ENCODE results near the gene WDR27.

GRCh38 chr6:169647637-169648036 is 54.2 kb downstream of the WDR27 start:
- TF ChIP-seq CTCF (IDR thresholded peaks at IDR 0.05): no peak
- TF ChIP-seq POLR2A (IDR thresholded peaks at IDR 0.05): no peak
